Astrocyte (in vitro differentiated cells and primary cell): Measurements from ENCODE around the gene IGF2R.

ENCODE experiments used
- EZH2 ChIP-seq: IDR thresholded peaks from 2 replicates; pipeline ENCODE4 v1.6.1; 2012; ENCODE audit warnings: mild to moderate bottlenecking, low read length, inconsistent platforms; ENCODE audit not compliant: insufficient read depth
- TF ChIP-seq, protein P1 (sequence below): IDR thresholded peaks from 2 replicates; pipeline ENCODE4 v1.5.1; 2011; ENCODE audit warnings: low read depth, mild to moderate bottlenecking, inconsistent platforms, low read length, moderate library complexity; ENCODE audit not compliant: insufficient read depth

DNA sequence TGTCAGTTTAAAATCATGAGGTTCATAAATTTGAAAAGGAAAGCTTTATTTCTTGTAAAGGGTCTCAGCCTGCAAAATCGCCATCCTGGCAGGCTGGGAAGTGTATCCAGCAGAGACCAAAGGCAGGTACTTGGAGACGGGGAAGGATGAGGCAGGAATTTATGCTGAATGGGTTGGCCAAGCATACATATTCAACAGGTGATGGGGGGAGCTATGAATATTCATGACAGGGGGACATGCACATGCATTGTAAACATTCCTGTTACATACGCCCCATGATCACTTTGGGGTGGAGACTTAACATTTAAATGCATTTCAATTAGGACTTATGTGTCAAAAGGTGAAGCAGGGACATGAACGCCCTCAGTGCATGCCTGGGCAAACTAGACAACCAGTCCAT, 142.9 kb downstream of the IGF2R start:
- TF ChIP-seq, protein P1, sequence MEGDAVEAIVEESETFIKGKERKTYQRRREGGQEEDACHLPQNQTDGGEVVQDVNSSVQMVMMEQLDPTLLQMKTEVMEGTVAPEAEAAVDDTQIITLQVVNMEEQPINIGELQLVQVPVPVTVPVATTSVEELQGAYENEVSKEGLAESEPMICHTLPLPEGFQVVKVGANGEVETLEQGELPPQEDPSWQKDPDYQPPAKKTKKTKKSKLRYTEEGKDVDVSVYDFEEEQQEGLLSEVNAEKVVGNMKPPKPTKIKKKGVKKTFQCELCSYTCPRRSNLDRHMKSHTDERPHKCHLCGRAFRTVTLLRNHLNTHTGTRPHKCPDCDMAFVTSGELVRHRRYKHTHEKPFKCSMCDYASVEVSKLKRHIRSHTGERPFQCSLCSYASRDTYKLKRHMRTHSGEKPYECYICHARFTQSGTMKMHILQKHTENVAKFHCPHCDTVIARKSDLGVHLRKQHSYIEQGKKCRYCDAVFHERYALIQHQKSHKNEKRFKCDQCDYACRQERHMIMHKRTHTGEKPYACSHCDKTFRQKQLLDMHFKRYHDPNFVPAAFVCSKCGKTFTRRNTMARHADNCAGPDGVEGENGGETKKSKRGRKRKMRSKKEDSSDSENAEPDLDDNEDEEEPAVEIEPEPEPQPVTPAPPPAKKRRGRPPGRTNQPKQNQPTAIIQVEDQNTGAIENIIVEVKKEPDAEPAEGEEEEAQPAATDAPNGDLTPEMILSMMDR = no peak
- TF ChIP-seq EZH2 = no peak
